ENCODE results near the gene PRPF38A.

DNA sequence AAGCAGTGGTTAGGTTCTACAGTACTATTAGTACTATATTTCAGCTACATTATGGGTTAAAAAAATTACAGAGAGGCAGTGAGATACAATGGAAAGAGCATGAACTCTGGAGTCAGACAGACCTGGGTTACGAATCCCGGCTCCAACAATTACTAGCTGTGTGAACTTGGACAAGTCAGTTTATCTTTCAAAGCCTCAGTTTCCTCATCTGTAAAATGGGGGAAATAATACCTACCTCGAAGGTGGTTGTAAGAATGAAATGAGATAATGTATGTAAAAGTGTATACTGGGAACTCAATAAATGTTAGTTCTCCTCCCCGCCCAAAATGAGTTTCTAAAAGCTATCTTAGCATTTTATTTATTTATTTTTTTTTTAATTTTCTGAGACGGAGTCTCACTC lies 59.5 kb downstream of the PRPF38A start:
- TF ChIP-seq BHLHE40 (IDR thresholded peaks at IDR 0.05; ENCODE audit: borderline replicate concordance) (no peak), ELF4 (IDR thresholded peaks at IDR 0.05) (no peak), CTBP1 (IDR thresholded peaks at IDR 0.05; ENCODE audit: borderline replicate concordance) (no peak), HDGF (IDR thresholded peaks at IDR 0.05; ENCODE audit: borderline replicate concordance) (no peak), SUZ12 (IDR thresholded peaks at IDR 0.05) (no peak), LEF1 (IDR thresholded peaks at IDR 0.05; ENCODE audit: borderline replicate concordance) (no peak), SP1 (IDR thresholded peaks at IDR 0.05) (no peak), NFRKB (IDR thresholded peaks at IDR 0.05) (no peak), FOXK2 (IDR thresholded peaks at IDR 0.05) (no peak)
- TF ChIP-seq, protein P1, sequence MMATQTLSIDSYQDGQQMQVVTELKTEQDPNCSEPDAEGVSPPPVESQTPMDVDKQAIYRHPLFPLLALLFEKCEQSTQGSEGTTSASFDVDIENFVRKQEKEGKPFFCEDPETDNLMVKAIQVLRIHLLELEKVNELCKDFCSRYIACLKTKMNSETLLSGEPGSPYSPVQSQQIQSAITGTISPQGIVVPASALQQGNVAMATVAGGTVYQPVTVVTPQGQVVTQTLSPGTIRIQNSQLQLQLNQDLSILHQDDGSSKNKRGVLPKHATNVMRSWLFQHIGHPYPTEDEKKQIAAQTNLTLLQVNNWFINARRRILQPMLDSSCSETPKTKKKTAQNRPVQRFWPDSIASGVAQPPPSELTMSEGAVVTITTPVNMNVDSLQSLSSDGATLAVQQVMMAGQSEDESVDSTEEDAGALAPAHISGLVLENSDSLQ (IDR thresholded peaks at IDR 0.05) = no peak
